Esophagus squamous epithelium (tissue), 4 donors: ENCODE data around the gene DOCK3.

Source experiments
- CTCF ChIP-seq, 6 experiments: fragments of 450-650 bp in 4 of 6; fragments of 200-600 bp in 2 of 6; sonication (generic) in 2 of 6; IDR thresholded peaks; one replicate each; pipeline ENCODE4 v1.5.1; 2016 to 2019; ENCODE audit warnings: antibody characterized with exemption in 6 of 6, mild to moderate bottlenecking in 4 of 6, moderate library complexity in 4 of 6
- POLR2A ChIP-seq, 4 donors: fragments of 450-650 bp; IDR thresholded peaks; one replicate each; pipeline ENCODE4 v1.6.1; 2017; ENCODE audit warnings: antibody characterized with exemption in 4 of 4, mild to moderate bottlenecking in 4 of 4, moderate library complexity in 3 of 4

GRCh38 chr3:51379301-51379700 lies 704.6 kb downstream of the DOCK3 start:
- no peak for TF ChIP-seq CTCF (IDR thresholded peaks at IDR 0.05)
- TF ChIP-seq POLR2A (IDR thresholded peaks at IDR 0.05) = no peak
